HEK293 (cell line): ENCODE measurements around the gene PRKAG2.

Experiments used
- CTCF ChIA-PET: fragments of 350-600 bp; formaldehyde crosslinking; extraction: SDS; loops from one replicate; lab custom pipeline; 2021; ENCODE audit warnings: antibody characterized with exemption; lab: Yijun Ruan, JAX
- POLR2A ChIA-PET: fragments of 300-600 bp; formaldehyde crosslinking; extraction: SDS; loops from one replicate; lab custom pipeline; 2020; ENCODE audit warnings: antibody characterized with exemption, inconsistent platforms; lab: Yijun Ruan, JAX
- H3K27ac ChIP-seq: fragments of 200-500 bp; sonication (Bioruptor generic); 2 replicates; pipeline ENCODE4 v1.5.1; 2014; ENCODE audit warnings: low read depth, low read length, control low read depth, inconsistent platforms; ENCODE audit errors: extremely low read depth
- H3K36me3 ChIP-seq, 2 experiments: fragments of 200-500 bp in 1 of 2; sonication (Bioruptor generic) in 1 of 2; 1 replicate in 1 of 2; 2 replicates in 1 of 2; pipeline ENCODE4 v1.5.1; 2014 to 2017; ENCODE audit warnings: inconsistent platforms in 2 of 2, low read length in 2 of 2; ENCODE audit not compliant: control insufficient read depth in 2 of 2, insufficient read depth in 1 of 2
- H3K4me1 ChIP-seq: fragments of 200-500 bp; sonication (Bioruptor generic); 2 replicates; pipeline ENCODE4 v1.5.1; 2014; ENCODE audit warnings: mild to moderate bottlenecking, low read length, inconsistent platforms; ENCODE audit not compliant: control insufficient read depth, insufficient read depth
- H3K4me3 ChIP-seq: 2 replicates; pipeline ENCODE4 v1.5.1; 2011; ENCODE audit warnings: low read depth, mild to moderate bottlenecking, control low read depth, low read length, moderate library complexity
- H3K9me3 ChIP-seq: fragments of 200-500 bp; sonication (Bioruptor generic); 2 replicates; pipeline ENCODE4 v1.5.1; 2014; ENCODE audit warnings: low read depth, low read length, inconsistent platforms; ENCODE audit not compliant: control insufficient read depth, insufficient read depth
- GLIS1 ChIP-seq: fragments of 450-650 bp; formaldehyde crosslinking; IDR thresholded peaks from 2 replicates; pipeline ENCODE4 v1.5.1; 2016; ENCODE audit warnings: missing biosample characterization, missing genetic modification characterization
- GLIS2 ChIP-seq: fragments of 450-650 bp; formaldehyde crosslinking; IDR thresholded peaks from 2 replicates; pipeline ENCODE4 v1.5.1; 2016; ENCODE audit warnings: missing biosample characterization, missing genetic modification characterization
- HOXA7 ChIP-seq: sonication (generic); formaldehyde crosslinking; IDR thresholded peaks from 2 replicates; pipeline ENCODE4 v1.8.1; 2022; ENCODE audit warnings: missing genetic modification reagents, borderline replicate concordance
- HOXC10 ChIP-seq: sonication (generic); formaldehyde crosslinking; IDR thresholded peaks from 2 replicates; pipeline ENCODE4 v1.8.1; 2023; ENCODE audit warnings: mild to moderate bottlenecking, missing genetic modification reagents
- KLF1 ChIP-seq: fragments of 450-650 bp; formaldehyde crosslinking; IDR thresholded peaks from 2 replicates; pipeline ENCODE4 v1.5.1; 2016; ENCODE audit warnings: missing biosample characterization, missing genetic modification characterization
- ZBTB1 ChIP-seq: fragments of 450-650 bp; formaldehyde crosslinking; IDR thresholded peaks from 2 replicates; pipeline ENCODE4 v1.5.1; 2016; ENCODE audit warnings: missing biosample characterization, missing genetic modification characterization
- ZBTB48 ChIP-seq: fragments of 450-650 bp; formaldehyde crosslinking; IDR thresholded peaks from 2 replicates; pipeline ENCODE4 v1.5.1; 2016; ENCODE audit warnings: missing biosample characterization, missing genetic modification characterization
- ZIC2 ChIP-seq: fragments of 450-650 bp; formaldehyde crosslinking; IDR thresholded peaks from 2 replicates; pipeline ENCODE4 v1.5.1; 2016; ENCODE audit warnings: missing biosample characterization, missing genetic modification characterization
- ZNF248 ChIP-seq: fragments of 450-650 bp; formaldehyde crosslinking; IDR thresholded peaks from 2 replicates; pipeline ENCODE4 v1.5.1; 2017; ENCODE audit warnings: missing biosample characterization, missing genetic modification characterization
- ZNF311 ChIP-seq: fragments of 450-650 bp; formaldehyde crosslinking; IDR thresholded peaks from 2 replicates; pipeline ENCODE4 v1.5.1; 2017; ENCODE audit warnings: missing biosample characterization, missing genetic modification characterization, borderline replicate concordance
- ZNF404 ChIP-seq: fragments of 450-650 bp; formaldehyde crosslinking; IDR thresholded peaks from 2 replicates; pipeline ENCODE4 v1.5.1; 2017; ENCODE audit warnings: missing biosample characterization, missing genetic modification characterization
- ZNF423 ChIP-seq: fragments of 450-650 bp; formaldehyde crosslinking; IDR thresholded peaks from 2 replicates; pipeline ENCODE4 v1.5.1; 2016; ENCODE audit warnings: missing biosample characterization, missing genetic modification characterization
- ZNF433 ChIP-seq: fragments of 450-650 bp; formaldehyde crosslinking; IDR thresholded peaks from 2 replicates; pipeline ENCODE4 v1.5.1; 2016; ENCODE audit warnings: missing biosample characterization, missing genetic modification characterization, low read depth
- ZNF473 ChIP-seq: fragments of 450-650 bp; formaldehyde crosslinking; IDR thresholded peaks from 2 replicates; pipeline ENCODE4 v1.5.1; 2017; ENCODE audit warnings: missing biosample characterization, missing genetic modification characterization
- ZNF571 ChIP-seq: fragments of 450-650 bp; formaldehyde crosslinking; IDR thresholded peaks from 2 replicates; pipeline ENCODE4 v1.5.0; 2017; ENCODE audit warnings: missing biosample characterization, missing genetic modification characterization
- ZNF76 ChIP-seq: fragments of 450-650 bp; formaldehyde crosslinking; IDR thresholded peaks from 2 replicates; pipeline ENCODE4; 2016; ENCODE audit warnings: low read depth, missing biosample characterization, missing genetic modification characterization, borderline replicate concordance
- ZNF792 ChIP-seq: fragments of 450-650 bp; formaldehyde crosslinking; IDR thresholded peaks from 2 replicates; pipeline ENCODE4 v1.5.1; 2016; ENCODE audit warnings: missing biosample characterization, missing genetic modification characterization
- ZNF843 ChIP-seq: fragments of 450-650 bp; formaldehyde crosslinking; IDR thresholded peaks from 2 replicates; pipeline ENCODE4 v1.5.1; 2016; ENCODE audit warnings: missing biosample characterization, missing genetic modification characterization
- TF ChIP-seq, protein P1 (sequence below): fragments of 450-650 bp; formaldehyde crosslinking; IDR thresholded peaks from 2 replicates; pipeline ENCODE4 v1.5.1; 2016; ENCODE audit warnings: missing biosample characterization, missing genetic modification characterization
- TF ChIP-seq, protein P2 (sequence below): fragments of 450-650 bp; formaldehyde crosslinking; IDR thresholded peaks from 2 replicates; pipeline ENCODE4 v1.5.1; 2016; ENCODE audit warnings: missing biosample characterization, missing genetic modification characterization
- TF ChIP-seq, protein P3 (sequence below): fragments of 450-650 bp; formaldehyde crosslinking; IDR thresholded peaks from 2 replicates; pipeline ENCODE4 v1.5.1; 2016; ENCODE audit warnings: missing biosample characterization, missing genetic modification characterization

The PRKAG2 gene

GRCh38 chr7:151696721-151697514 is 180.0 kb downstream of the PRKAG2 start:
- no peak overlapping the region for H3K27ac ChIP-seq
- ChIA-PET POLR2A (interaction anchor here (1.1 kb wide), 1 partner anchor 40 kb away, joined by 3 read pairs; no protein-coding TSS in a partner anchor), CTCF (interaction anchor here (0.7 to 2.1 kb wide), 8 partner anchors 9 to 213 kb away, joined by 3 to 12 read pairs (median 3); no protein-coding TSS in a partner anchor)
- no peaks in the 10 kb centered on the region for H3K36me3 ChIP-seq
- H3K4me3 ChIP-seq: no peak overlapping the region
- H3K9me3 ChIP-seq: no peaks in the 10 kb centered on the region
- peaks cover 6% of the 10 kb centered on the region; the same call in 1 of the 2 replicates for H3K4me1 ChIP-seq
- TF ChIP-seq ZBTB1 (no peak), ZBTB48 (tag by site-specific recombination) (no peak), ZNF311 (tag by site-specific recombination) (no peak), KLF1 (tag by site-specific recombination) (peak; percentile 99), GLIS1 (peak; percentile 73), ZIC2 (peak; percentile 97), ZNF404 (tag by site-specific recombination) (no peak), HOXA7 (CRISPR knock-in tag) (no peak), ZNF248 (tag by site-specific recombination) (no peak), ZNF571 (no peak), ZNF423 (tag by site-specific recombination) (0 out of 2 replicates have a peak, but pooled peaks have one; percentile 10), ZNF76 (tag by site-specific recombination) (no peak), GLIS2 (tag by site-specific recombination) (0 out of 2 replicates have a peak, but pooled peaks have one; percentile 12), ZNF792 (no peak), HOXC10 (CRISPR knock-in tag) (no peak), ZNF433 (tag by site-specific recombination) (no peak)
- TF ChIP-seq, protein P1, sequence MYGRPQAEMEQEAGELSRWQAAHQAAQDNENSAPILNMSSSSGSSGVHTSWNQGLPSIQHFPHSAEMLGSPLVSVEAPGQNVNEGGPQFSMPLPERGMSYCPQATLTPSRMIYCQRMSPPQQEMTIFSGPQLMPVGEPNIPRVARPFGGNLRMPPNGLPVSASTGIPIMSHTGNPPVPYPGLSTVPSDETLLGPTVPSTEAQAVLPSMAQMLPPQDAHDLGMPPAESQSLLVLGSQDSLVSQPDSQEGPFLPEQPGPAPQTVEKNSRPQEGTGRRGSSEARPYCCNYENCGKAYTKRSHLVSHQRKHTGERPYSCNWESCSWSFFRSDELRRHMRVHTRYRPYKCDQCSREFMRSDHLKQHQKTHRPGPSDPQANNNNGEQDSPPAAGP: peak; percentile 92
- TF ChIP-seq, protein P2, sequence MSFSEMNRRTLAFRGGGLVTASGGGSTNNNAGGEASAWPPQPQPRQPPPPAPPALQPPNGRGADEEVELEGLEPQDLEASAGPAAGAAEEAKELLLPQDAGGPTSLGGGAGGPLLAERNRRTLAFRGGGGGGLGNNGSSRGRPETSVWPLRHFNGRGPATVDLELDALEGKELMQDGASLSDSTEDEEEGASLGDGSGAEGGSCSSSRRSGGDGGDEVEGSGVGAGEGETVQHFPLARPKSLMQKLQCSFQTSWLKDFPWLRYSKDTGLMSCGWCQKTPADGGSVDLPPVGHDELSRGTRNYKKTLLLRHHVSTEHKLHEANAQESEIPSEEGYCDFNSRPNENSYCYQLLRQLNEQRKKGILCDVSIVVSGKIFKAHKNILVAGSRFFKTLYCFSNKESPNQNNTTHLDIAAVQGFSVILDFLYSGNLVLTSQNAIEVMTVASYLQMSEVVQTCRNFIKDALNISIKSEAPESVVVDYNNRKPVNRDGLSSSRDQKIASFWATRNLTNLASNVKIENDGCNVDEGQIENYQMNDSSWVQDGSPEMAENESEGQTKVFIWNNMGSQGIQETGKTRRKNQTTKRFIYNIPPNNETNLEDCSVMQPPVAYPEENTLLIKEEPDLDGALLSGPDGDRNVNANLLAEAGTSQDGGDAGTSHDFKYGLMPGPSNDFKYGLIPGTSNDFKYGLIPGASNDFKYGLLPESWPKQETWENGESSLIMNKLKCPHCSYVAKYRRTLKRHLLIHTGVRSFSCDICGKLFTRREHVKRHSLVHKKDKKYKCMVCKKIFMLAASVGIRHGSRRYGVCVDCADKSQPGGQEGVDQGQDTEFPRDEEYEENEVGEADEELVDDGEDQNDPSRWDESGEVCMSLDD: no peak
- TF ChIP-seq, protein P3, sequence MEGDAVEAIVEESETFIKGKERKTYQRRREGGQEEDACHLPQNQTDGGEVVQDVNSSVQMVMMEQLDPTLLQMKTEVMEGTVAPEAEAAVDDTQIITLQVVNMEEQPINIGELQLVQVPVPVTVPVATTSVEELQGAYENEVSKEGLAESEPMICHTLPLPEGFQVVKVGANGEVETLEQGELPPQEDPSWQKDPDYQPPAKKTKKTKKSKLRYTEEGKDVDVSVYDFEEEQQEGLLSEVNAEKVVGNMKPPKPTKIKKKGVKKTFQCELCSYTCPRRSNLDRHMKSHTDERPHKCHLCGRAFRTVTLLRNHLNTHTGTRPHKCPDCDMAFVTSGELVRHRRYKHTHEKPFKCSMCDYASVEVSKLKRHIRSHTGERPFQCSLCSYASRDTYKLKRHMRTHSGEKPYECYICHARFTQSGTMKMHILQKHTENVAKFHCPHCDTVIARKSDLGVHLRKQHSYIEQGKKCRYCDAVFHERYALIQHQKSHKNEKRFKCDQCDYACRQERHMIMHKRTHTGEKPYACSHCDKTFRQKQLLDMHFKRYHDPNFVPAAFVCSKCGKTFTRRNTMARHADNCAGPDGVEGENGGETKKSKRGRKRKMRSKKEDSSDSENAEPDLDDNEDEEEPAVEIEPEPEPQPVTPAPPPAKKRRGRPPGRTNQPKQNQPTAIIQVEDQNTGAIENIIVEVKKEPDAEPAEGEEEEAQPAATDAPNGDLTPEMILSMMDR: 0 out of 2 replicates have a peak, but pooled peaks have one; percentile 17

DNA sequence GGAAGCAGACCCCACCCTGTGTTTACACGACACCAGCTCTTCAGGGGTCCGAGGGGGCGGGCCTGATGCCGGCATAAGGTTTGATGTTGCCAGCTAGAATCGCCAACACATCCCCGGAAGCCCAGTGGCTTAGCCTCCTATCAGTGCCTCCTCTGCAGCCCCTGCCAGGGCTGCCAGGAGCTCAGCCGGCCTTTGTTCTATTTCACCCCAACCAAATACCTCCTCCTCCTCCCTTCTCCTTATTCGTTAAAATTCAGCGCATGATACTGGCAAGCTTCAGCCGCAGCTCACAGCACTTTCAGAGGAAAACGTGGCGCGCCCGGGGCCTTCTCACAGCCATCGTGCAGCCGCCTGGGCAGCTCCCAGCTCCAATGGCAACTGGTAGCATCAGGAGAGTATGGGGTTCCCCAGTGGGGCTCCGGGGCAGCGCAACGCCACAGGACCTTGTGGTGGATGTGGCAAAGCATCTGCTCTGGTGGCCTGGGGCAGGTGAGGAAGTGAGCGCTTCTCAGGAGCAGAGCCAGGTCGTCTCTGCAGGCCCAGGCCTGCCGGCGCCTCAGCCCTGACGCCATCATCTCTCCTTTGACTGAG is 180.9 kb downstream of the PRKAG2 start:
- H3K9me3 ChIP-seq: no peaks in the 10 kb centered on the region
- H3K4me3 ChIP-seq: no peak overlapping the region
- H3K36me3 ChIP-seq: no peaks in the 10 kb centered on the region
- H3K4me1 ChIP-seq: peaks cover 6% of the 10 kb centered on the region; the same call in 1 of the 2 replicates
- POLR2A ChIA-PET: interaction anchor here (1.1 kb wide), 1 partner anchor 41 kb away, joined by 3 read pairs; no protein-coding TSS in a partner anchor
- CTCF ChIA-PET: interaction anchor here (0.9 to 1.6 kb wide), 6 partner anchors 8 to 58 kb away, joined by 3 to 5 read pairs (median 4); no protein-coding TSS in a partner anchor
- H3K27ac ChIP-seq: no peak overlapping the region
- TF ChIP-seq ZNF311 (tag by site-specific recombination) (no peak), ZIC2 (0 out of 2 replicates have a peak, but pooled peaks have one; percentile 16), ZNF473 (tag by site-specific recombination) (no peak), ZNF843 (tag by site-specific recombination) (no peak)
- TF ChIP-seq, all 188 proteins: peak for 1
